A549 (cell line): ENCODE results near the gene PBRM1.

Experiments used
- BHLHE40 ChIP-seq: IDR thresholded peaks from 2 replicates; pipeline ENCODE4 v1.6.1; 2012; ENCODE audit warnings: low read depth, low read length, inconsistent platforms
- CBX2 ChIP-seq: fragments of 200-600 bp; sonication (generic); IDR thresholded peaks from 2 replicates; pipeline ENCODE4 v1.6.1; 2016; ENCODE audit warnings: low read depth, mild to moderate bottlenecking, borderline replicate concordance
- EP300 ChIP-seq, 2 experiments: fragments of >200 bp; sonication (Bioruptor Twin); formaldehyde crosslinking; IDR thresholded peaks; 2 replicates in 1 of 2; 3 replicates in 1 of 2; pipeline ENCODE4 v1.6.1; 2016 to 2017
- JUN ChIP-seq, 2 experiments: fragments of >200 bp; sonication (Bioruptor Twin); formaldehyde crosslinking; IDR thresholded peaks; 2 replicates in 1 of 2; 3 replicates in 1 of 2; pipeline ENCODE4 v1.6.1; 2016 to 2017
- JUNB ChIP-seq: fragments of >200 bp; sonication (Bioruptor Twin); formaldehyde crosslinking; IDR thresholded peaks from 2 replicates; pipeline ENCODE4 v1.6.1; 2016
- MAZ ChIP-seq: fragments of 150-350 bp; IDR thresholded peaks from 2 replicates; pipeline ENCODE4 v1.6.1; 2014; ENCODE audit warnings: antibody characterized with exemption, low read depth, low read length, borderline replicate concordance
- MYC ChIP-seq: IDR thresholded peaks from 2 replicates; pipeline ENCODE4 v1.6.1; 2012; ENCODE audit warnings: mild to moderate bottlenecking, inconsistent platforms, low read length, improper control_type of control experiment, borderline replicate concordance
- POLR2A ChIP-seq: IDR thresholded peaks from 2 replicates; pipeline ENCODE4 v1.6.1; 2012; ENCODE audit warnings: mild to moderate bottlenecking, low read length
- RCOR1 ChIP-seq: fragments of 150-350 bp; IDR thresholded peaks from 2 replicates; pipeline ENCODE4 v1.6.1; 2014; ENCODE audit warnings: antibody characterized with exemption, low read length, low read depth
- RFX5 ChIP-seq: fragments of 450-650 bp; IDR thresholded peaks from 2 replicates; pipeline ENCODE4 v1.7.1; 2014; ENCODE audit warnings: antibody characterized with exemption, mild to moderate bottlenecking, moderate library complexity
- SMC3 ChIP-seq: fragments of >200 bp; sonication (Bioruptor Twin); formaldehyde crosslinking; IDR thresholded peaks from 3 replicates; pipeline ENCODE4 v1.6.1; 2018; ENCODE audit warnings: inconsistent platforms
- TF ChIP-seq, protein P1 (sequence below): fragments of >200 bp; sonication (Bioruptor Twin); formaldehyde crosslinking; IDR thresholded peaks from 3 replicates; pipeline ENCODE4 v1.5.1; 2016

DNA sequence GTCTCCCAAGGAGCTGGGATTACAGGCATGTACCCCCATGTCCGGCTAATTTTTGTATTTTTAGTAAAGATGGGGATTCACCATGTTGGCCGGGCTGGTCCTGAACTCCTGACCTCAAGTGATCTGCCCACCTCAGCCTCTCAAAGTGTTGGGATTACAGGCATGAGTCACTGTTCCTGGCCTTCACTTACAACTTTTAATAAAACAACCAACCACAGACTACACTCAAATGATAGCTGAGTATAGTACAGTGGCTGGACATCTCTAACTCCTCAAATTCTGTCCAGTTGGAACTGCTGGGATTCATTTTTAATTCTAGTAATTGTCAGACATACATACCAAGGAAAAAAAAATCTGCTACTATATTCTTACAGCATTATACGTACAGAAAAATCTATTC, 71.0 kb downstream of the PBRM1 start:
- no peak for TF ChIP-seq JUN (IDR thresholded peaks at IDR 0.05)
- no peak for TF ChIP-seq POLR2A
- no peak for TF ChIP-seq JUNB
- TF ChIP-seq, protein P1, sequence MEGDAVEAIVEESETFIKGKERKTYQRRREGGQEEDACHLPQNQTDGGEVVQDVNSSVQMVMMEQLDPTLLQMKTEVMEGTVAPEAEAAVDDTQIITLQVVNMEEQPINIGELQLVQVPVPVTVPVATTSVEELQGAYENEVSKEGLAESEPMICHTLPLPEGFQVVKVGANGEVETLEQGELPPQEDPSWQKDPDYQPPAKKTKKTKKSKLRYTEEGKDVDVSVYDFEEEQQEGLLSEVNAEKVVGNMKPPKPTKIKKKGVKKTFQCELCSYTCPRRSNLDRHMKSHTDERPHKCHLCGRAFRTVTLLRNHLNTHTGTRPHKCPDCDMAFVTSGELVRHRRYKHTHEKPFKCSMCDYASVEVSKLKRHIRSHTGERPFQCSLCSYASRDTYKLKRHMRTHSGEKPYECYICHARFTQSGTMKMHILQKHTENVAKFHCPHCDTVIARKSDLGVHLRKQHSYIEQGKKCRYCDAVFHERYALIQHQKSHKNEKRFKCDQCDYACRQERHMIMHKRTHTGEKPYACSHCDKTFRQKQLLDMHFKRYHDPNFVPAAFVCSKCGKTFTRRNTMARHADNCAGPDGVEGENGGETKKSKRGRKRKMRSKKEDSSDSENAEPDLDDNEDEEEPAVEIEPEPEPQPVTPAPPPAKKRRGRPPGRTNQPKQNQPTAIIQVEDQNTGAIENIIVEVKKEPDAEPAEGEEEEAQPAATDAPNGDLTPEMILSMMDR, result no peak
- TF ChIP-seq CBX2, result no peak
- no peak for TF ChIP-seq MYC
- TF ChIP-seq EP300 (IDR thresholded peaks at IDR 0.05), result no peak
- no peak for TF ChIP-seq RCOR1
- no peak for TF ChIP-seq MAZ
- no peak for TF ChIP-seq RFX5
- TF ChIP-seq BHLHE40, result no peak
- no peak for TF ChIP-seq SMC3
